IMR-90 (cell line): Measurements from ENCODE around the gene CERS1. TPM values are rescaled to one million over a fixed set of nuclear protein-coding genes. Genes with fewer than 3 reads are reported as not detected.

ENCODE experiments used
- ATAC-seq: fragments of 200-7000 bp; cut with Tn5 transposase; 2 replicates; pipeline ENCODE4 v1.9.1; 2020; ENCODE audit warnings: low read depth, mild to moderate bottlenecking, moderate library complexity
- BruUV-seq: library from RNA; stranded (reverse); fragments of 400-500 nt; replicated peaks from 2 replicates; lab custom pipeline; 2021; lab: Mats Ljungman, UMichigan
- CTCF ChIA-PET: fragments of 300-600 bp; formaldehyde crosslinking; extraction: SDS; loops from one replicate; lab custom pipeline; 2021; ENCODE audit warnings: antibody characterized with exemption; lab: Yijun Ruan, JAX
- POLR2A ChIA-PET: fragments of 300-600 bp; sonication (Branson Sonifier 250); formaldehyde crosslinking; loops from one replicate; lab custom pipeline; 2022; ENCODE audit warnings: antibody characterized with exemption; ENCODE audit not compliant: unreplicated experiment; lab: Charles Lee
- DNase-seq: peaks from one replicate; pipeline ENCODE4 v3.0.0; 2013
- H2AFZ ChIP-seq: replicated peaks from 2 replicates; pipeline ENCODE3; 2013; ENCODE audit warnings: low read length, mild to moderate bottlenecking; ENCODE audit not compliant: poor library complexity
- H2AK5ac ChIP-seq: 2 replicates; pipeline ENCODE4 v1.6.1; 2013; ENCODE audit warnings: low read depth, low read length, inconsistent platforms
- H2AK9ac ChIP-seq: replicated peaks from 2 replicates; pipeline ENCODE3; 2013; ENCODE audit warnings: mild to moderate bottlenecking, low read depth, low read length, moderate library complexity; ENCODE audit not compliant: poor library complexity
- H2BK120ac ChIP-seq: 2 replicates; pipeline ENCODE4 v1.6.1; 2013; ENCODE audit warnings: low read depth, low read length, inconsistent platforms
- H2BK15ac ChIP-seq: 3 replicates; pipeline ENCODE4 v1.6.1; 2013; ENCODE audit warnings: low read depth, low read length, inconsistent platforms
- H2BK20ac ChIP-seq: 2 replicates; pipeline ENCODE4 v1.6.1; 2013; ENCODE audit warnings: low read depth, mild to moderate bottlenecking, inconsistent platforms, low read length, moderate library complexity
- H2BK5ac ChIP-seq: 2 replicates; pipeline ENCODE4 v1.6.1; 2013; ENCODE audit warnings: mild to moderate bottlenecking, low read depth, low read length, inconsistent platforms; ENCODE audit not compliant: poor library complexity, severe bottlenecking
- H3K14ac ChIP-seq: replicated peaks from 2 replicates; pipeline ENCODE4 v1.6.1; 2013; ENCODE audit warnings: low read depth, low read length, inconsistent platforms
- H3K18ac ChIP-seq: 2 replicates; pipeline ENCODE4 v1.6.1; 2013; ENCODE audit warnings: low read depth, low read length, control low read depth
- H3K23ac ChIP-seq: 2 replicates; pipeline ENCODE4 v1.6.1; 2013; ENCODE audit warnings: low read depth, low read length, inconsistent platforms
- H3K27ac ChIP-seq: 2 replicates; pipeline ENCODE4 v1.5.1; 2013; ENCODE audit warnings: mild to moderate bottlenecking, control low read depth, low read length; ENCODE audit not compliant: insufficient read depth
- H3K27me3 ChIP-seq: 2 replicates; pipeline ENCODE4 v1.6.1; 2013; ENCODE audit warnings: low read length; ENCODE audit not compliant: control insufficient read depth, insufficient read depth
- H3K36me3 ChIP-seq: 2 replicates; pipeline ENCODE4 v1.6.1; 2013; ENCODE audit warnings: low read length, mixed read lengths; ENCODE audit not compliant: control insufficient read depth, insufficient read depth
- H3K4ac ChIP-seq: 2 replicates; pipeline ENCODE4 v1.6.1; 2013; ENCODE audit warnings: low read depth, low read length, inconsistent platforms
- H3K4me1 ChIP-seq: 2 replicates; pipeline ENCODE4 v1.6.1; 2013; ENCODE audit warnings: low read length, mixed read lengths; ENCODE audit not compliant: control insufficient read depth, insufficient read depth
- H3K4me2 ChIP-seq: 2 replicates; pipeline ENCODE4 v1.6.1; 2013; ENCODE audit warnings: low read depth, mild to moderate bottlenecking, control low read depth, low read length, moderate library complexity
- H3K4me3 ChIP-seq: 2 replicates; pipeline ENCODE4 v1.5.1; 2013; ENCODE audit warnings: low read depth, mild to moderate bottlenecking, control low read depth, low read length, moderate library complexity; ENCODE audit not compliant: insufficient read depth
- H3K56ac ChIP-seq: 2 replicates; pipeline ENCODE4 v1.6.1; 2013; ENCODE audit warnings: low read length, inconsistent platforms; ENCODE audit not compliant: insufficient read depth; ENCODE audit errors: extremely low read depth
- H3K79me1 ChIP-seq, 2 experiments: 2 replicates each; pipeline ENCODE4 v1.6.1; 2013; ENCODE audit warnings: low read length in 2 of 2, inconsistent platforms in 1 of 2, low read depth in 1 of 2
- H3K9ac ChIP-seq: 2 replicates; pipeline ENCODE4 v1.6.1; 2013; ENCODE audit warnings: low read depth, low read length, control low read depth
- H3K9me1 ChIP-seq: 2 replicates; pipeline ENCODE4 v1.6.1; 2013; ENCODE audit warnings: low read length, inconsistent platforms; ENCODE audit not compliant: insufficient read depth
- H3K9me3 ChIP-seq: 2 replicates; pipeline ENCODE4 v1.6.1; 2013; ENCODE audit warnings: low read length; ENCODE audit not compliant: control insufficient read depth, insufficient read depth
- H4K20me1 ChIP-seq: 2 replicates; pipeline ENCODE4 v1.6.1; 2013; ENCODE audit warnings: low read length, inconsistent platforms; ENCODE audit not compliant: insufficient read depth
- H4K5ac ChIP-seq: 2 replicates; pipeline ENCODE4 v1.6.1; 2013; ENCODE audit warnings: mild to moderate bottlenecking, low read depth, low read length, control low read depth
- H4K8ac ChIP-seq, 2 experiments: 2 replicates each; pipeline ENCODE4 v1.6.1; 2013; ENCODE audit warnings: low read depth in 2 of 2, low read length in 2 of 2, control low read depth in 1 of 2, inconsistent platforms in 1 of 2
- H4K91ac ChIP-seq: 2 replicates; pipeline ENCODE4 v1.6.1; 2013; ENCODE audit warnings: low read depth, low read length, inconsistent platforms; ENCODE audit not compliant: insufficient read depth
- BHLHE40 ChIP-seq: fragments of 150-350 bp; IDR thresholded peaks from 2 replicates; pipeline ENCODE4 v1.6.1; 2016; ENCODE audit warnings: mild to moderate bottlenecking, low read depth, low read length
- CEBPB ChIP-seq: IDR thresholded peaks from 2 replicates; pipeline ENCODE4 v1.6.1; 2012; ENCODE audit warnings: low read depth, low read length, improper control_type of control experiment
- CHD1 ChIP-seq: IDR thresholded peaks from 2 replicates; pipeline ENCODE4 v1.6.1; 2012; ENCODE audit warnings: low read depth, low read length, improper control_type of control experiment
- FOS ChIP-seq: fragments of 150-350 bp; IDR thresholded peaks from 2 replicates; pipeline ENCODE4 v1.6.1; 2016; ENCODE audit warnings: low read depth, low read length
- MAFK ChIP-seq: IDR thresholded peaks from 2 replicates; pipeline ENCODE4 v1.6.1; 2012; ENCODE audit warnings: low read depth, low read length, improper control_type of control experiment
- MAZ ChIP-seq: IDR thresholded peaks from 2 replicates; pipeline ENCODE4 v1.6.1; 2012; ENCODE audit warnings: low read depth, mild to moderate bottlenecking, low read length, improper control_type of control experiment, moderate library complexity, borderline replicate concordance
- MXI1 ChIP-seq: IDR thresholded peaks from 2 replicates; pipeline ENCODE4 v1.6.1; 2012; ENCODE audit warnings: low read depth, mild to moderate bottlenecking, low read length, moderate library complexity, borderline replicate concordance
- NFE2L2 ChIP-seq: fragments of 150-350 bp; IDR thresholded peaks from 2 replicates; pipeline ENCODE4 v1.6.1; 2016; ENCODE audit warnings: low read depth, mild to moderate bottlenecking, low read length
- POLR2A ChIP-seq: IDR thresholded peaks from 2 replicates; pipeline ENCODE4 v1.6.1; 2012; ENCODE audit warnings: mild to moderate bottlenecking, low read depth, low read length
- RAD21 ChIP-seq: IDR thresholded peaks from 2 replicates; pipeline ENCODE4 v1.6.1; 2012; ENCODE audit warnings: low read length, improper control_type of control experiment
- RCOR1 ChIP-seq: IDR thresholded peaks from 2 replicates; pipeline ENCODE4 v1.6.1; 2012; ENCODE audit warnings: mild to moderate bottlenecking, low read length, improper control_type of control experiment; ENCODE audit not compliant: insufficient replicate concordance
- RFX5 ChIP-seq: IDR thresholded peaks from 2 replicates; pipeline ENCODE4 v1.8.0; 2012; ENCODE audit warnings: low read depth, mild to moderate bottlenecking, low read length, moderate library complexity
- SMC3 ChIP-seq: fragments of 150-350 bp; IDR thresholded peaks from 2 replicates; pipeline ENCODE4 v1.6.1; 2016; ENCODE audit warnings: low read depth, mild to moderate bottlenecking, antibody characterized with exemption, low read length, moderate library complexity
- WGBS, 2 experiments: methylation state at CpG; one replicate each; pipeline versions ENCODE4 v1.1.5 to v1.1.7; 2013; ENCODE audit warnings: missing lambda C conversion rate in 2 of 2; ENCODE audit not compliant: insufficient read length in 1 of 2; ENCODE audit errors: extremely low coverage in 2 of 2; 5-methylcytosine and 5-hydroxymethylcytosine counted together
- dilution Hi-C: fragments of 300-500 bp; cut with HindIII; formaldehyde crosslinking; loops from one replicate; pipeline ENCODE4 v1.14.3; 2018; ENCODE audit warnings: low sequenced_read_pairs; ENCODE audit not compliant: unreplicated experiment
- in situ Hi-C: fragments of 300-500 bp; cut with MboI; formaldehyde crosslinking; loops from 3 replicates; pipeline ENCODE4 v1.14.3; 2019; ENCODE audit warnings: low sequenced_read_pairs, inconsistent platforms, mixed read lengths
- intact Hi-C: fragments of 100-400 bp; cut with micrococcal nuclease; formaldehyde crosslinking; loops from 2 replicates; pipeline ENCODE4 v1.10.0; 2022
- polyA plus RNA-seq, 3 experiments: library from polyadenylated mRNA; depleted of rRNA; stranded (reverse); fragments of >200 nt; gene quantifications; 2 replicates each; pipeline ENCODE4 v1.2.3, GENCODE V29; 2012; ENCODE audit warnings: low replicate concordance in 1 of 3
- total RNA-seq: library from RNA; depleted of rRNA; stranded (reverse); fragments of >200 nt; gene quantifications from 2 replicates; pipeline ENCODE4 v1.2.3, GENCODE V29; 2012
- TF ChIP-seq, protein P1 (sequence below): fragments of 150-350 bp; IDR thresholded peaks from 2 replicates; pipeline ENCODE4 v1.6.1; 2016; ENCODE audit warnings: low read depth, mild to moderate bottlenecking, low read length, moderate library complexity, borderline replicate concordance
- TF ChIP-seq, protein P2 (sequence below): fragments of 150-350 bp; IDR thresholded peaks from 2 replicates; pipeline ENCODE4 v1.6.1; 2017; ENCODE audit warnings: mild to moderate bottlenecking, antibody characterized with exemption, low read length, low read depth
- TF ChIP-seq, protein P3 (sequence below): conservative IDR thresholded peaks from 2 replicates; pipeline ENCODE4 v1.5.1; 2012; ENCODE audit warnings: mild to moderate bottlenecking, low read depth, low read length, improper control_type of control experiment

The CERS1 gene
- total and polyA plus RNA-seq, 2 of the 4 experiments (the other 2 are of a cell fraction) = 0.90 to 4.3 TPM

DNA sequence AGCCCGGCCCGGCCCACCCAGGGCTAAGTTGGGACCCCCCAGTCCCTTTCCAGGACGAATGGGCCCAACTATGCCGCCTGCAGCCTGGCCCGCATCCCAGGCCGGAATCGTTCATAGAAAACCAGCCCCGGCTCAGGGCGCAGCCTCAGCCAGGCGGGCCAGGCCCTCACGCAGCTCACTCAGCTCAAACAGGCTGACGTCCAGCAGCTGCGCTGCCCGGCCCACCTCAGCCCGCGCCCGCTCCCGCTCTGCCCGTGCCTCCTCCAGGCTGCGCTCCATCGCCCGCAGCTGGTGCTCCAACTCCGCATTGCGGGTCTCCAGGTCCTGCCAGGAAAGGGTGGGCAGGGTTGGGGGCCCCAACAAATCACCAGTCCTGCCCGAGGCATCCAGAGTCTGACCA, 33.4 kb upstream of the CERS1 start:
- peaks cover 70% of the 10 kb centered on the region for H3K36me3 ChIP-seq
- H3K9me1 ChIP-seq = no peaks in the 10 kb centered on the region; the same call in 1 of the 2 replicates
- no TSS peak for BruUV-seq
- peaks cover 13 to 32% of the 10 kb centered on the region in 2 experiments for H3K79me1 ChIP-seq
- H2AK9ac ChIP-seq = peak overlapping the region; percentile 55
- no peak overlapping the region for H3K14ac ChIP-seq
- no peak overlapping the region for H2BK5ac ChIP-seq
- no peak overlapping the region for H3K4ac ChIP-seq
- intact Hi-C loops = no loop called here
- ChIA-PET CTCF (interaction anchor here (0.6 kb wide), 1 partner anchor 69 kb away, joined by 6 read pairs; no protein-coding TSS in a partner anchor), POLR2A (no interaction called here)
- H3K4me3 ChIP-seq = no peak overlapping the region
- peaks cover 37% of the 10 kb centered on the region for H4K20me1 ChIP-seq
- no peak overlapping the region for H3K9ac ChIP-seq
- no peak for TF ChIP-seq CHD1
- no peak for TF ChIP-seq MAZ
- no peak for TF ChIP-seq CEBPB
- no peak for TF ChIP-seq RAD21
- TF ChIP-seq NFE2L2 = no peak
- no peak for TF ChIP-seq MXI1
- no peak for TF ChIP-seq RFX5
- no peak for TF ChIP-seq MAFK
- TF ChIP-seq POLR2A = no peak
- no peak for TF ChIP-seq BHLHE40
- TF ChIP-seq FOS = no peak
- TF ChIP-seq RCOR1 = no peak
- no peak for TF ChIP-seq SMC3
- TF ChIP-seq, protein P1, sequence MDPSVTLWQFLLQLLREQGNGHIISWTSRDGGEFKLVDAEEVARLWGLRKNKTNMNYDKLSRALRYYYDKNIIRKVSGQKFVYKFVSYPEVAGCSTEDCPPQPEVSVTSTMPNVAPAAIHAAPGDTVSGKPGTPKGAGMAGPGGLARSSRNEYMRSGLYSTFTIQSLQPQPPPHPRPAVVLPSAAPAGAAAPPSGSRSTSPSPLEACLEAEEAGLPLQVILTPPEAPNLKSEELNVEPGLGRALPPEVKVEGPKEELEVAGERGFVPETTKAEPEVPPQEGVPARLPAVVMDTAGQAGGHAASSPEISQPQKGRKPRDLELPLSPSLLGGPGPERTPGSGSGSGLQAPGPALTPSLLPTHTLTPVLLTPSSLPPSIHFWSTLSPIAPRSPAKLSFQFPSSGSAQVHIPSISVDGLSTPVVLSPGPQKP = no peak
- TF ChIP-seq, protein P2, sequence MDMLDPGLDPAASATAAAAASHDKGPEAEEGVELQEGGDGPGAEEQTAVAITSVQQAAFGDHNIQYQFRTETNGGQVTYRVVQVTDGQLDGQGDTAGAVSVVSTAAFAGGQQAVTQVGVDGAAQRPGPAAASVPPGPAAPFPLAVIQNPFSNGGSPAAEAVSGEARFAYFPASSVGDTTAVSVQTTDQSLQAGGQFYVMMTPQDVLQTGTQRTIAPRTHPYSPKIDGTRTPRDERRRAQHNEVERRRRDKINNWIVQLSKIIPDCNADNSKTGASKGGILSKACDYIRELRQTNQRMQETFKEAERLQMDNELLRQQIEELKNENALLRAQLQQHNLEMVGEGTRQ = no peak
- TF ChIP-seq, protein P3, sequence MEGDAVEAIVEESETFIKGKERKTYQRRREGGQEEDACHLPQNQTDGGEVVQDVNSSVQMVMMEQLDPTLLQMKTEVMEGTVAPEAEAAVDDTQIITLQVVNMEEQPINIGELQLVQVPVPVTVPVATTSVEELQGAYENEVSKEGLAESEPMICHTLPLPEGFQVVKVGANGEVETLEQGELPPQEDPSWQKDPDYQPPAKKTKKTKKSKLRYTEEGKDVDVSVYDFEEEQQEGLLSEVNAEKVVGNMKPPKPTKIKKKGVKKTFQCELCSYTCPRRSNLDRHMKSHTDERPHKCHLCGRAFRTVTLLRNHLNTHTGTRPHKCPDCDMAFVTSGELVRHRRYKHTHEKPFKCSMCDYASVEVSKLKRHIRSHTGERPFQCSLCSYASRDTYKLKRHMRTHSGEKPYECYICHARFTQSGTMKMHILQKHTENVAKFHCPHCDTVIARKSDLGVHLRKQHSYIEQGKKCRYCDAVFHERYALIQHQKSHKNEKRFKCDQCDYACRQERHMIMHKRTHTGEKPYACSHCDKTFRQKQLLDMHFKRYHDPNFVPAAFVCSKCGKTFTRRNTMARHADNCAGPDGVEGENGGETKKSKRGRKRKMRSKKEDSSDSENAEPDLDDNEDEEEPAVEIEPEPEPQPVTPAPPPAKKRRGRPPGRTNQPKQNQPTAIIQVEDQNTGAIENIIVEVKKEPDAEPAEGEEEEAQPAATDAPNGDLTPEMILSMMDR = no peak
- no peak overlapping the region for H4K91ac ChIP-seq
- no peak overlapping the region for H2BK15ac ChIP-seq
- no peak overlapping the region for H2AK5ac ChIP-seq
- no peak overlapping the region for H2BK120ac ChIP-seq
- in situ Hi-C loops = no loop called here
- no peak overlapping the region for H2AFZ ChIP-seq
- H4K5ac ChIP-seq = no peak overlapping the region
- no peak overlapping the region for H3K23ac ChIP-seq
- no peaks in the 10 kb centered on the region for H3K9me3 ChIP-seq
- H3K56ac ChIP-seq = no peak overlapping the region
- dilution Hi-C loops = no loop called here
- H3K4me1 ChIP-seq = no peaks in the 10 kb centered on the region
- H3K27me3 ChIP-seq = no peaks in the 10 kb centered on the region
- no peak overlapping the region for H4K8ac ChIP-seq
- ATAC-seq = no peak
- no peak overlapping the region for H3K18ac ChIP-seq
- WGBS, 2 experiments = 73% methylated on average over 2 of the region's 25 CpGs; no CpG with 5 or more reads in 1 of the 2 experiments
- DNase-seq = no peak
- H3K27ac ChIP-seq = no peak overlapping the region
- no peak overlapping the region for H2BK20ac ChIP-seq
- H3K4me2 ChIP-seq = no peak overlapping the region
